Upper lobe of right lung (tissue), 1 donor: ENCODE measurements around the gene NDUFV1. TPM values are rescaled to one million over a fixed set of nuclear protein-coding genes. Genes with fewer than 3 reads are reported as not detected.
"Not testable (repeated sequence)": the region's sequence is repeated elsewhere in the genome, so short reads cannot be mapped to it uniquely, and the experiment has no call there.

Source experiments
- ATAC-seq: fragments of 200-7000 bp; cut with Tn5 transposase; one replicate; pipeline ENCODE4 v1.9.1; 2020; ENCODE audit warnings: mild to moderate bottlenecking, moderate library complexity
- DNase-seq: peaks from one replicate; pipeline ENCODE4 v3.0.0-alpha.2; 2020
- H3K27ac ChIP-seq: fragments of 200-600 bp; one replicate; pipeline ENCODE4 v1.8.0; 2022
- H3K27me3 ChIP-seq: fragments of 200-600 bp; one replicate; pipeline ENCODE4 v1.8.0; 2022; ENCODE audit warnings: mild to moderate bottlenecking
- H3K36me3 ChIP-seq: fragments of 200-600 bp; one replicate; pipeline ENCODE4 v1.8.0; 2022
- H3K4me1 ChIP-seq: fragments of 200-600 bp; one replicate; pipeline ENCODE4 v1.8.0; 2022
- H3K4me3 ChIP-seq: fragments of 200-600 bp; one replicate; pipeline ENCODE4 v1.8.0; 2022; ENCODE audit warnings: mild to moderate bottlenecking
- H3K9me3 ChIP-seq: fragments of 200-600 bp; one replicate; pipeline ENCODE4 v1.8.0; 2022
- intact Hi-C: fragments of 100-400 bp; cut with DNase I; formaldehyde crosslinking; loops from one replicate; pipeline ENCODE4 v1.11.0; 2022
- total RNA-seq: library from RNA; stranded (reverse); fragmentation: NEBNext Ultra II Directional; extraction: Animal tissue kit (Norgen Biotek cat#: 25700); gene quantifications from one replicate; pipeline ENCODE4 v1.2.1, GENCODE V29; 2021
- TF ChIP-seq, protein P1 (sequence below): fragments of 200-600 bp; IDR thresholded peaks from one replicate; pipeline ENCODE4 v1.8.0; 2022; ENCODE audit warnings: antibody characterized with exemption
- donor health status: DM: no; HTN: yes; CAD: no; lungs with severe emphysema.

Gene NDUFV1
- total RNA-seq, 1 donor from 2014 or later, result 141 TPM

- H3K36me3 ChIP-seq, result peaks cover 4% of the 10 kb centered on the region
- DNase-seq, result no peak
- ATAC-seq, result no peak
- H3K4me3 ChIP-seq, result no peak overlapping the region
- H3K27ac ChIP-seq, result no peak overlapping the region
- intact Hi-C loops, result no loop called here
- no peaks in the 10 kb centered on the region for H3K9me3 ChIP-seq
- TF ChIP-seq, protein P1, sequence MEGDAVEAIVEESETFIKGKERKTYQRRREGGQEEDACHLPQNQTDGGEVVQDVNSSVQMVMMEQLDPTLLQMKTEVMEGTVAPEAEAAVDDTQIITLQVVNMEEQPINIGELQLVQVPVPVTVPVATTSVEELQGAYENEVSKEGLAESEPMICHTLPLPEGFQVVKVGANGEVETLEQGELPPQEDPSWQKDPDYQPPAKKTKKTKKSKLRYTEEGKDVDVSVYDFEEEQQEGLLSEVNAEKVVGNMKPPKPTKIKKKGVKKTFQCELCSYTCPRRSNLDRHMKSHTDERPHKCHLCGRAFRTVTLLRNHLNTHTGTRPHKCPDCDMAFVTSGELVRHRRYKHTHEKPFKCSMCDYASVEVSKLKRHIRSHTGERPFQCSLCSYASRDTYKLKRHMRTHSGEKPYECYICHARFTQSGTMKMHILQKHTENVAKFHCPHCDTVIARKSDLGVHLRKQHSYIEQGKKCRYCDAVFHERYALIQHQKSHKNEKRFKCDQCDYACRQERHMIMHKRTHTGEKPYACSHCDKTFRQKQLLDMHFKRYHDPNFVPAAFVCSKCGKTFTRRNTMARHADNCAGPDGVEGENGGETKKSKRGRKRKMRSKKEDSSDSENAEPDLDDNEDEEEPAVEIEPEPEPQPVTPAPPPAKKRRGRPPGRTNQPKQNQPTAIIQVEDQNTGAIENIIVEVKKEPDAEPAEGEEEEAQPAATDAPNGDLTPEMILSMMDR, result no peak
- H3K27me3 ChIP-seq, result no peaks in the 10 kb centered on the region
- no peaks in the 10 kb centered on the region for H3K4me1 ChIP-seq
Observed at GRCh38 chr11:67592880-67593564, 13.7 kb upstream of the NDUFV1 start.

- Histone ChIP-seq H3K27ac (no peak overlapping the region), H3K27me3 (no peaks in the 10 kb centered on the region), H3K9me3 (no peaks in the 10 kb centered on the region), H3K36me3 (peaks cover 4% of the 10 kb centered on the region), H3K4me3 (no peak overlapping the region), H3K4me1 (no peaks in the 10 kb centered on the region)
- DNase-seq (no peak), ATAC-seq (no peak)
- intact Hi-C loops, result no loop called here
- TF ChIP-seq, protein P1, result no peak
Observed at GRCh38 chr11:67593565-67593905, 13.2 kb upstream of the NDUFV1 start.

DNA sequence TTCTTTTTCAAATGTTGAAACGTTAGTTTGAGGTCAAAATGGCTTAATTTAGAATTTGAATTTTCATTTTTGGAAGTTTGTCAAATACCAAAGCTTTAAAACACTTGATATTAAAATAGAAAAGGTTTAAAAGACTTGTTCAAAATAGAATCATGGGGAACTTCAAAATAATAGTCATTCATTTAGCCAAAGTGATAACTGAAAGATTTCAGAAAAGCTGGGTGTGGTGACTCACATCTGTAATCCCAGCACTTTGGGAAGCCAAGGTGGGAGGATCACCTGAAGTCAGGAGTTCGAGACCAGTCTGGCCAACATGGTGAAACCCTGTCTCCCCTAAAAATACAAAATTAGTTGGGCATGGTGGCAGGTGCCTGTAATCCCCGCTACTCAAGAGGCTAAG lies 12.3 kb upstream of the NDUFV1 start:
- no peak overlapping the region for H3K27ac ChIP-seq
- no peaks in the 10 kb centered on the region for H3K9me3 ChIP-seq
- H3K36me3 ChIP-seq, result no peaks in the 10 kb centered on the region
- no peak overlapping the region for H3K4me3 ChIP-seq
- ATAC-seq (no peak), DNase-seq (no peak)
- no peaks in the 10 kb centered on the region for H3K27me3 ChIP-seq
- intact Hi-C loops, result no loop called here
- no peaks in the 10 kb centered on the region for H3K4me1 ChIP-seq
- TF ChIP-seq, protein P1, result no peak

GRCh38 chr11:67596753-67597300 lies 9.9 kb upstream of the NDUFV1 start:
- Histone ChIP-seq H3K9me3 (no peaks in the 10 kb centered on the region), H3K27me3 (no peaks in the 10 kb centered on the region), H3K4me1 (no peaks in the 10 kb centered on the region), H3K36me3 (no peaks in the 10 kb centered on the region), H3K4me3 (no peak overlapping the region), H3K27ac (no peak overlapping the region)
- intact Hi-C loops, result no loop called here
- TF ChIP-seq, protein P1, result no peak
- DNase-seq (no peak), ATAC-seq (no peak)

DNA sequence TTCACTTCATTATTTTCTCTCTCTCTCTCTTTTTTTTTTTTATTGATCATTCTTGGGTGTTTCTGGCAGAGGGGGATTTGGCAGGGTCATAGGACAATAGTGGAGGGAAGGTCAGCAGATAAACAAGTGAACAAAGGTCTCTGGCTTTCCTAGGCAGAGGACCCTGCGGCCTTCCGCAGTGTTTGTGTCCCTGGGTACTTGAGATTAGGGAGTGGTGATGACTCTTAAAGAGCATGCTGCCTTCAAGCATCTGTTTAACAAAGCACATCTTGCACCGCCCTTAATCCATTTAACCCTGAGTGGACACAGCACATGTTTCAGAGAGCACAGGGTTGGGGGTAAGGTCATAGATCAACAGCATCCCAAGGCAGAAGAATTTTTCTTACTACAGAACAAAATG lies 9.3 kb upstream of the NDUFV1 start:
- H3K4me3 ChIP-seq, H3K9me3 ChIP-seq, ATAC-seq, H3K4me1 ChIP-seq, H3K27me3 ChIP-seq, H3K27ac ChIP-seq, DNase-seq, intact Hi-C loops, H3K36me3 ChIP-seq: not testable (repeated sequence)

GRCh38 chr11:67597963-67598362 lies 8.8 kb upstream of the NDUFV1 start:
- H3K9me3 ChIP-seq, H3K27ac ChIP-seq, DNase-seq, ATAC-seq, intact Hi-C loops, H3K27me3 ChIP-seq, H3K4me3 ChIP-seq, H3K4me1 ChIP-seq, H3K36me3 ChIP-seq: not testable (repeated sequence)

DNA sequence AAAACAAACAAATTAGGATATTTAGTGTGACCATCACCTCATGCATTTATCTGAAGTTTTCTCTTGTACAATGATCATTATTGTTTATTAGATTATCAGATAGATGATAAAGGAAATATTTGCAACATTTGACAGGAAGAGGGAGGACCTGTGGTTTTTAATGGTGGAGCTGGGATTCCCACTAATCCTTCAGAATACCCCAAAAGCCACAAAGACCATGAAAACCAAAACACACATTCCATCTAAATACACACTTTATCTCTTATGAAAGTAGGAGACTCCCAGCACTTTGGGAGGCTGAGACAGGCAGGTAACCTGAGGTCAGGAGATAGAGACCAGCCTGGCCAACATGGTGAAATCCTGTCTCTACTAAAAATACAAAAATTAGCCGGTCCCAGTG lies 7.6 kb upstream of the NDUFV1 start:
- Histone ChIP-seq H3K27me3 (no peaks in the 10 kb centered on the region), H3K36me3 (no peaks in the 10 kb centered on the region), H3K4me3 (no peak overlapping the region), H3K27ac (no peak overlapping the region), H3K4me1 (no peaks in the 10 kb centered on the region), H3K9me3 (no peaks in the 10 kb centered on the region)
- intact Hi-C loops, result no loop called here
- no peak for DNase-seq
- TF ChIP-seq, protein P1, result no peak
- no peak for ATAC-seq
